PC-3 (cell line): Measurements from ENCODE around the gene PIP5K1C.

Experiments used
- CTCF ChIP-seq: fragments of 300-600 bp; sonication (generic); conservative IDR thresholded peaks from 2 replicates; pipeline ENCODE4 v1.5.1; 2017; ENCODE audit warnings: antibody characterized with exemption, low read depth, mild to moderate bottlenecking, low read length
- EZH2 ChIP-seq: fragments of 300-600 bp; sonication (generic); IDR thresholded peaks from one replicate; pipeline ENCODE4 v1.6.1; 2017; ENCODE audit warnings: antibody characterized with exemption, mild to moderate bottlenecking, low read length; ENCODE audit not compliant: unreplicated experiment
- EZH2phosphoT487 ChIP-seq: fragments of 300-600 bp; sonication (generic); IDR thresholded peaks from 2 replicates; pipeline ENCODE4 v1.6.1; 2018; ENCODE audit warnings: mild to moderate bottlenecking, antibody characterized with exemption, low read length, borderline replicate concordance

- TF ChIP-seq EZH2phosphoT487 (no peak), CTCF (no peak), EZH2 (no peak)
These were observed 76.6 kb downstream of the PIP5K1C start for GRCh38 chr19:3623716-3624115.
